H9 (cell line): ENCODE results near the gene HGF. TPM values are rescaled to one million over a fixed set of nuclear protein-coding genes. Genes with fewer than 3 reads are reported as not detected.

ENCODE experiments used
- DNase-seq: peaks from one replicate; pipeline ENCODE4 v3.0.0-alpha.2; 2017
- H2AFZ ChIP-seq: one replicate; pipeline ENCODE4 v1.6.1; 2013; ENCODE audit warnings: mild to moderate bottlenecking, low read length, control low read depth, moderate library complexity
- H2AK5ac ChIP-seq: 2 replicates; pipeline ENCODE4 v1.6.1; 2013; ENCODE audit warnings: low read length, control low read depth, mixed read lengths; ENCODE audit not compliant: insufficient read length
- H2BK120ac ChIP-seq: one replicate; pipeline ENCODE4 v1.6.1; 2013; ENCODE audit warnings: low read depth, mild to moderate bottlenecking, low read length, control low read depth, inconsistent platforms; ENCODE audit not compliant: poor library complexity, severe bottlenecking
- H2BK12ac ChIP-seq: 2 replicates; pipeline ENCODE4 v1.6.1; 2013; ENCODE audit warnings: low read length, control low read depth, mixed read lengths, low read depth; ENCODE audit not compliant: insufficient read length
- H2BK15ac ChIP-seq: 2 replicates; pipeline ENCODE4 v1.6.1; 2013; ENCODE audit warnings: low read depth, low read length, control low read depth
- H2BK20ac ChIP-seq: one replicate; pipeline ENCODE4 v1.6.1; 2013; ENCODE audit warnings: low read depth, mild to moderate bottlenecking, low read length, control low read depth, inconsistent platforms; ENCODE audit not compliant: poor library complexity, severe bottlenecking
- H2BK5ac ChIP-seq: 2 replicates; pipeline ENCODE4 v1.6.1; 2013; ENCODE audit warnings: low read length, control low read depth, mixed read lengths; ENCODE audit not compliant: insufficient read length
- H3K14ac ChIP-seq: 2 replicates; pipeline ENCODE4 v1.6.1; 2013; ENCODE audit warnings: low read length, control low read depth; ENCODE audit not compliant: insufficient read depth
- H3K18ac ChIP-seq: 2 replicates; pipeline ENCODE4 v1.6.1; 2013; ENCODE audit warnings: low read depth, mild to moderate bottlenecking, mixed read lengths, low read length, control low read depth; ENCODE audit not compliant: insufficient read length
- H3K23ac ChIP-seq: 2 replicates; pipeline ENCODE4 v1.6.1; 2013; ENCODE audit warnings: low read length, control low read depth, mixed read lengths, low read depth; ENCODE audit not compliant: insufficient read length
- H3K23me2 ChIP-seq: 2 replicates; pipeline ENCODE4 v1.6.1; 2013; ENCODE audit warnings: low read depth, mild to moderate bottlenecking, mixed read lengths, low read length, control low read depth; ENCODE audit not compliant: insufficient read length, poor library complexity, severe bottlenecking
- H3K27ac ChIP-seq: 2 replicates; pipeline ENCODE4 v1.5.1; 2013; ENCODE audit warnings: low read length, control low read depth, mixed read lengths, low read depth; ENCODE audit not compliant: insufficient read length
- H3K27me3 ChIP-seq: 2 replicates; pipeline ENCODE4 v1.6.1; 2013; ENCODE audit warnings: low read length, control low read depth, inconsistent platforms; ENCODE audit not compliant: insufficient read depth
- H3K4ac ChIP-seq: 2 replicates; pipeline ENCODE4 v1.6.1; 2013; ENCODE audit warnings: low read depth, mild to moderate bottlenecking, control low read depth, inconsistent platforms, low read length, moderate library complexity
- H3K4me1 ChIP-seq: 2 replicates; pipeline ENCODE4 v1.6.1; 2013; ENCODE audit warnings: low read length, control low read depth, inconsistent platforms; ENCODE audit not compliant: insufficient read depth
- H3K4me2 ChIP-seq: 2 replicates; pipeline ENCODE4 v1.6.1; 2013; ENCODE audit warnings: low read length, control low read depth, mixed read lengths; ENCODE audit not compliant: insufficient read length, insufficient read depth
- H3K56ac ChIP-seq: 2 replicates; pipeline ENCODE4 v1.6.1; 2013; ENCODE audit warnings: low read depth, mild to moderate bottlenecking, mixed read lengths, low read length, control low read depth; ENCODE audit not compliant: insufficient read length
- H3K79me1 ChIP-seq: 2 replicates; pipeline ENCODE4 v1.6.1; 2013; ENCODE audit warnings: low read depth, mild to moderate bottlenecking, moderate library complexity, low read length, control low read depth, inconsistent platforms; ENCODE audit not compliant: insufficient read depth, poor library complexity, severe bottlenecking
- H3K79me2 ChIP-seq: 2 replicates; pipeline ENCODE4 v1.6.1; 2013; ENCODE audit warnings: low read length, control low read depth, inconsistent platforms; ENCODE audit not compliant: insufficient read depth
- H3K9ac ChIP-seq: 2 replicates; pipeline ENCODE4 v1.6.1; 2013; ENCODE audit warnings: low read length, control low read depth, mixed read lengths; ENCODE audit not compliant: insufficient read length; ENCODE audit errors: extremely low read depth
- H3K9me3 ChIP-seq: one replicate; pipeline ENCODE4 v1.6.1; 2013; ENCODE audit warnings: low read depth, low read length, inconsistent platforms; ENCODE audit not compliant: control insufficient read depth
- H3T11ph ChIP-seq: one replicate; pipeline ENCODE4 v1.6.1; 2013; ENCODE audit warnings: mild to moderate bottlenecking, low read length, control low read depth, inconsistent platforms
- H4K20me1 ChIP-seq: one replicate; pipeline ENCODE4 v1.6.1; 2013; ENCODE audit not compliant: control insufficient read depth, insufficient read length, insufficient read depth
- H4K5ac ChIP-seq: 2 replicates; pipeline ENCODE4 v1.6.1; 2013; ENCODE audit warnings: low read depth, mild to moderate bottlenecking, mixed read lengths, low read length, control low read depth; ENCODE audit not compliant: insufficient read length
- H4K8ac ChIP-seq: replicated peaks from 2 replicates; pipeline ENCODE4 v1.6.1; 2013; ENCODE audit warnings: low read length, control low read depth, mixed read lengths, low read depth; ENCODE audit not compliant: insufficient read length
- H4K91ac ChIP-seq: 2 replicates; pipeline ENCODE4 v1.6.1; 2013; ENCODE audit warnings: low read depth, mild to moderate bottlenecking, moderate library complexity, mixed read lengths, low read length, control low read depth; ENCODE audit not compliant: insufficient read length
- H3K27ac Mint-ChIP-seq, 3 experiments: 2 replicates in 2 of 3; 3 replicates in 1 of 3; pipeline ENCODE4 v1.8.0; 2020 to 2021; ENCODE audit warnings: mixed read lengths in 3 of 3, mild to moderate bottlenecking in 1 of 3, moderate library complexity in 1 of 3
- H3K27me3 Mint-ChIP-seq: 2 replicates; pipeline ENCODE4 v1.8.0; 2021; ENCODE audit warnings: low read depth, mild to moderate bottlenecking, moderate library complexity, mixed read lengths
- H3K36me3 Mint-ChIP-seq, 3 experiments: 2 replicates in 2 of 3; 3 replicates in 1 of 3; pipeline ENCODE4 v1.8.0; 2020 to 2021; ENCODE audit warnings: low read depth in 3 of 3, mixed read lengths in 3 of 3; ENCODE audit not compliant: insufficient read depth in 1 of 3
- H3K4me1 Mint-ChIP-seq, 2 experiments: 2 replicates each; pipeline ENCODE4 v1.8.0; 2020; ENCODE audit warnings: mixed read lengths in 2 of 2
- H3K4me3 Mint-ChIP-seq, 2 experiments: 2 replicates in 1 of 2; 3 replicates in 1 of 2; pipeline ENCODE4 v1.8.0; 2020 to 2021; ENCODE audit warnings: mild to moderate bottlenecking in 2 of 2, mixed read lengths in 2 of 2, moderate library complexity in 1 of 2
- H3K9me3 Mint-ChIP-seq, 2 experiments: 2 replicates in 1 of 2; 3 replicates in 1 of 2; pipeline ENCODE4 v1.8.0; 2020; ENCODE audit warnings: mild to moderate bottlenecking in 2 of 2, mixed read lengths in 2 of 2, moderate library complexity in 1 of 2
- WGBS: extraction: QIAGEN DNeasy Blood & Tissue Kit; methylation state at CpG from one replicate; pipeline ENCODE4 v1.1.7; 2013; ENCODE audit warnings: missing lambda C conversion rate, low lambda C conversion rate, mixed read lengths; ENCODE audit not compliant: insufficient read length; ENCODE audit errors: extremely low coverage; 5-methylcytosine and 5-hydroxymethylcytosine counted together
- total RNA-seq: library from RNA; stranded (reverse); gene quantifications from 2 replicates; pipeline ENCODE4 v1.2.1, GENCODE V29; 2021
- TF ChIP-seq, protein P1 (sequence below): fragments of 200-600 bp; sonication (generic); conservative IDR thresholded peaks from 3 replicates; pipeline ENCODE4 v1.8.0; 2021; ENCODE audit warnings: antibody characterized with exemption, mild to moderate bottlenecking

The HGF gene
- total RNA-seq, 1 experiment from 2014 or later: 0.15 TPM

DNA sequence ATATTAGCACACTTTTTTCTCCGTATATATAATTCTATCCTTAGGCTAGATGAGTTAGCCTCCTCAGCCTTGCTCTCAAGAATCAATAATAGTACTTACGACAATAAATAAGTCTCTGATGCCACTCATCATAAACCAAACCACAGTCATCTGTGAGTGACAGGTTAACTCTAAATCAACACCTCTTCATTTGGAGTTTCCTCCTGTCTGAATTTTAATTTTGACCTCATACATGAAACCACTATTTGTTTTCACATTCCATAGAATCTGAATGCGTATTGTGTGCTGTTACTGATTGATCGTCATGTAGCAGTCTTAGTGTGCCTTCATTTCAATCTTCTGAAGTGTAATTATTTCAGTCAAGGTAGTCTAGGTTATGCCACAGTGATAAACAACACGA lies 85.8 kb downstream of the HGF start:
- Histone ChIP-seq H3K4ac (no peak overlapping the region), H3K9me3 (no peaks in the 10 kb centered on the region), H2BK120ac (no peak overlapping the region), H4K8ac (no peak overlapping the region), H3K14ac (no peak overlapping the region), H2BK12ac (no peak overlapping the region), H3K23me2 (no peaks in the 10 kb centered on the region), H3T11ph (no peak overlapping the region), H3K23ac (no peak overlapping the region), H3K18ac (no peak overlapping the region), H2BK20ac (no peak overlapping the region), H4K91ac (no peak overlapping the region), H3K9ac (no peak overlapping the region), H4K5ac (no peak overlapping the region), H3K56ac (no peak overlapping the region), H2BK15ac (no peak overlapping the region), H4K20me1 (no peaks in the 10 kb centered on the region), H2AK5ac (no peak overlapping the region), H3K4me2 (no peak overlapping the region), H3K79me2 (no peaks in the 10 kb centered on the region), H2AFZ (no peak overlapping the region), H3K27me3 (no peaks in the 10 kb centered on the region), H3K27ac (no peak overlapping the region), H3K79me1 (no peaks in the 10 kb centered on the region), H3K4me1 (peaks cover 3% of the 10 kb centered on the region), H2BK5ac (no peak overlapping the region)
- H3K27ac Mint-ChIP-seq: no peak overlapping the region
- no peaks in the 10 kb centered on the region for H3K36me3 Mint-ChIP-seq
- TF ChIP-seq, protein P1, sequence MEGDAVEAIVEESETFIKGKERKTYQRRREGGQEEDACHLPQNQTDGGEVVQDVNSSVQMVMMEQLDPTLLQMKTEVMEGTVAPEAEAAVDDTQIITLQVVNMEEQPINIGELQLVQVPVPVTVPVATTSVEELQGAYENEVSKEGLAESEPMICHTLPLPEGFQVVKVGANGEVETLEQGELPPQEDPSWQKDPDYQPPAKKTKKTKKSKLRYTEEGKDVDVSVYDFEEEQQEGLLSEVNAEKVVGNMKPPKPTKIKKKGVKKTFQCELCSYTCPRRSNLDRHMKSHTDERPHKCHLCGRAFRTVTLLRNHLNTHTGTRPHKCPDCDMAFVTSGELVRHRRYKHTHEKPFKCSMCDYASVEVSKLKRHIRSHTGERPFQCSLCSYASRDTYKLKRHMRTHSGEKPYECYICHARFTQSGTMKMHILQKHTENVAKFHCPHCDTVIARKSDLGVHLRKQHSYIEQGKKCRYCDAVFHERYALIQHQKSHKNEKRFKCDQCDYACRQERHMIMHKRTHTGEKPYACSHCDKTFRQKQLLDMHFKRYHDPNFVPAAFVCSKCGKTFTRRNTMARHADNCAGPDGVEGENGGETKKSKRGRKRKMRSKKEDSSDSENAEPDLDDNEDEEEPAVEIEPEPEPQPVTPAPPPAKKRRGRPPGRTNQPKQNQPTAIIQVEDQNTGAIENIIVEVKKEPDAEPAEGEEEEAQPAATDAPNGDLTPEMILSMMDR: no peak
- H3K4me3 Mint-ChIP-seq: no peak overlapping the region
- H3K27me3 Mint-ChIP-seq: no peaks in the 10 kb centered on the region
- no CpG with 5 or more reads among the region's 5 CpGs for WGBS
- peaks cover 6 to 9% of the 10 kb centered on the region in 2 experiments for H3K4me1 Mint-ChIP-seq
- no peaks in the 10 kb centered on the region for H3K9me3 Mint-ChIP-seq
- no peak for DNase-seq
